GM19240 (cell line): Measurements from ENCODE around the gene CD164L2.

Source experiments
- DNase-seq: peaks from one replicate; pipeline ENCODE4 v3.0.0; 2011; ENCODE audit warnings: low spot score; ENCODE audit not compliant: insufficient read length

The CD164L2 gene

GRCh38 chr1:27349784-27350662 lies 33.1 kb downstream of the CD164L2 start:
- DNase-seq = no peak

GRCh38 chr1:27348861-27349783 lies 34.0 kb downstream of the CD164L2 start:
- no peak for DNase-seq

GRCh38 chr1:27346991-27347624 lies 36.0 kb downstream of the CD164L2 start:
- DNase-seq = no peak

GRCh38 chr1:27346357-27346756 lies 36.8 kb downstream of the CD164L2 start:
- no peak for DNase-seq

- no peak for DNase-seq
Measured at GRCh38 chr1:27345272-27345671, 37.9 kb downstream of the CD164L2 start.

DNA sequence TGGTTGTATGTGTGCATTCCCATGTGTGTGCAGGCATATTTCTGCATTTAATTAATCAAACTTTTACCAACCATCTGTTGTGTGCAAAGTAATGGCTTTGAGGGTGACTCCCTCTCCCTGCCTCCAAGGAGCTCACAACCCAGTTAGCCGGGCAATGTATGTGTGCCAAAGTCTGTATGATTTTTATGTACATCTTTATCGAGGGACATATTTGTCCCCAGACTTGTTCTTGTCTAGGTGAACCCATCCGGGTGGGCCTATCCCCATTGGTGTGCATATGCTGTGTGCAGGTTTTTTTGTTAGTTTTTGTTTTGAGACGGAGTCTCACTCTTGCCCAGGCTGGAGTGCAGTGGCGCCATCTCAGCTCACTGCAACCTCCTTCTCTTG lies 39.5 kb downstream of the CD164L2 start:
- no peak for DNase-seq

- no peak for DNase-seq
Measured at GRCh38 chr1:27342778-27343638, 40.1 kb downstream of the CD164L2 start.

- DNase-seq = no peak
Measured at GRCh38 chr1:27342391-27342777, 40.7 kb downstream of the CD164L2 start.

GRCh38 chr1:27341525-27342252 lies 41.4 kb downstream of the CD164L2 start, which contains the start of gene SYTL1:
Gene SYTL1, plus strand, starts transcription at chr1:27342022. Its CDS starts 3,313 bp downstream, at chr1:27345335.
- peak; percentile 88 for DNase-seq

DNA sequence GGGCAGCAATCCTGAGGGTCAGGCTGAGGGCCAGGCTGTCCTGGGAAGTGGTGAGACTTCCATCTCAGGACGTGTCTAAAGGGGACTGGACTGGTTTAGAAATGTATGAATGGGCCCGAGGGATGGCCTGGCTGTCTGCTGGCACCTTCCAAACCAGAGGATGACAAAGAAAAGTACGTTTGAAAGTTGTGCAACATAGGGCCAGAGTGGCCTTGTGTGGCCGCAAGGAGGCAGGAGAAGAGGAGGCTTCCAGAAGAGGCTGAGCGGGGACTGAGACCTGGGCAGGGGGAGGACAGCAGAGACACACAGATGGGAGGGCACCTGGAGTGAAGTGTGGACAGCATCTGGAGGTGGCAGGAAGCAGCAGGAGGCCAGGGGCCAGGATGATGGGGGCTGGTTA lies 43.9 kb downstream of the CD164L2 start:
- DNase-seq = no peak

DNA sequence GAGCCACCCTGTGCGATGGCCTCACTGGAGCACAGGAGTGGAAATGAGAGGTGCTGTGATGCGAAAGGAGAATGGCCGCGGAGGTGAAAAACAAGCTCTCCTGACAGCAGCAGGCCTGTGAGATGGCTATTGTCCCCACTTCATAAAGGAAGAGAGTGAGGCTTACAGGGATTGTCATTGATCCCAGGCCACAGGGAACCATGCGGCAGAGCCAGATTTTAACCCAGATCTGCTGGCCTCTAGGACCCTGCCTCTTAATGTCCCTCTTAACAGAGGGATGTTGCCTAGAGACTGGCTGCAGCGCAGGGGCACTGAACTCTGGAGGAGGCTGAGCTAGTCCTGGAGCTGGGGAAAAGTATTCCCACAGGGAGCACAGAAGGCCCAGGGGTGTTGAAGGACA lies 44.4 kb downstream of the CD164L2 start:
- no peak for DNase-seq

DNA sequence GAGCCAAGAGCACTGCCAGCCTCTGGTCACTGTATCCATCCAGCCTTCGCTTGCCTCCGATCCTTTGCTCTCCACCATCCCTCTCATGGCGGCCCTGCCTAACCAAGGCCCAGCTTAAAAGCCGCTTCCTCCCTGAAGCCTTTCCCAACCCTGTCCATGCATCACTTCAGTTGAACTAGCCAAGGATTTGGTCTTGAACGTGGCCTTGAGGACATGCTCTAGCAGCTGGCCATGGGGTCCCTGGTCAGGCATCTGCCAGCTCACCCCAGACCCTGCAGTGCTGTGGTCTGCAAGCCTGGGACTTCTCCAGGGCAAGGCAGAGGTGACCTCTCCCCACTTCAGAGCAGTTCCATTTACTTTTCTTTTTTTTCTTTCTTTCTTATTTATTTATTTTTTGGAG lies 46.4 kb downstream of the CD164L2 start:
- no peak for DNase-seq

DNA sequence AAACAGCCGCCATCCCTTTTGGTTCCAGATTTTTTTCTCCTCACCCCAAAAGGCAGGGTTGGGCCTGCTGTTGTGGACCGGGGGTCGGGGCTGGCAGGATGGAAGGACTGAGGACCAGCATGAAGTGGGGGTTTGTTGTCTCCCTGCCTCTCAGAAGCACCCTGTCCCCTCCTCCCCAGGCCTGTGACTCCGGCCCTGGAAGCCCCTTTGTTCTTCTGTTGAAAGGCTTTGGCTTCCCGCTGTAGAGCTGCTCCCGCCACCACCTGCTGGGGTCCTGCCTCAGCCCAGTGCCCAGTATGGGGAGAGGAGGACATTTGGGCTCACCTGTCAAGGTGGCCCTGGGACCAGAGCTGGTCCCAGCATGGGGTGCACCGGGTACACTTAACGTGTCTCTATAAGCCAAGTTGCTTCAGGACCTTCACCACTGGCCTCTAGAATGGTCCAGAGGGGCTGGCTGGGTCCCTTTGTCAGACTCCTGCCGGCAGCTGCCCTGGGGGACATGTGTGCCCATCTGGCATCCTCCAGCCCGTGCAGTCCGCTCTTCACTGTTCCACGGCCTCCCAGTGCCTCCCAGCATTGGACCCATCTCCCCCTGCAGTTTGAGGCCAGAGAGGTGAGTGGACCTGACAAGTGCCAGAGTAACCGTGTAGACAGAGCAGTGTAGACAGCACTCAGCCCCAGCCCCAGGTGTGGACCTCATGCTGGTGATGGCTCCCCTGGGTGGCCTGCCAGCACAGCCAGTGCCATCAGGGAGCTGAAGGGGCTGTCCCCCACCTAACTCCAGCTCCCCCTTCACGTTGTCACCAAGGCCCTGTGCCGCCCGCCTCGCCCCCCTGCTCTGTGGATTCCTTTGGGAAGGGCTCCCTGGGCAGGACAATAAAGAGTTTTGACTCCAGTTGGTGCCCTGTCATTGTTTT lies 47.4 kb downstream of the CD164L2 start:
- DNase-seq = no peak

- DNase-seq = no peak
Measured at GRCh38 chr1:27333717-27334279, 49.3 kb downstream of the CD164L2 start.

DNA sequence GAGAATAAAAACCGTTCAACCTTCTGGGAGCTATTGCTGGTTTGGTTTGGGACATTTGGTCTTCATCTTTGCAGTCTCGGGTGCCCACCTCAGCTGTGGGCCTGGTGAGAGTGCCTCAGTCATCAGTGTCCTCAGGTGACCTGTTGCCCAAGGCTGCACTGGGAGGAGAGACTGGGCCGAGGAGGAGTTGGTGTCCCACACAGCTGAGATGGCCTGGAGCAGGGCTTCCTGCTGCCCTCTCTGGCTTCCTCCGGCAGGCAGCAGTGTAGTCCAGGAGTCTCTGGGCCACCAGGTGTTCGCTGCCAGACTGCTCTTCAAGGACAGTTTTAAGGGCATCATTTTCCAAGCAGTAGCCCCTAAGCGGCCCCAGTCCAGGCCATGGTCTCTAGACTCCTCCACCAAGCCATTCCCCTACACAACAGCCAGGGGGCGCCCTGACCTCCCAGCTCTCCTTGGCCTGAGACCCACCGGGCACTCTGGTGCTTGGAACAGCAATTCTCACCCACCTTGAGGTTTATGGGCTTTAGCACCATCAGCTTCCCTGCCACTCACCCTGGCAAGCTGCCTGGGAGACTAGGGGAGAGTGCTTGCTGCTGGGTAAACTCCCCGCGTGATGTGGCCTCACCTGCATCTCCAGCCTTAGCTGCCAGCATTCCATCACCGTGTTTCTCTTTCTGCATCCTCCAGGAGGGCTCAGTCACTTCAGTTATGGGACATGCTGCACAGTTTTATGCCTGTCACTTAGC lies 50.4 kb downstream of the CD164L2 start:
- no peak for DNase-seq

DNA sequence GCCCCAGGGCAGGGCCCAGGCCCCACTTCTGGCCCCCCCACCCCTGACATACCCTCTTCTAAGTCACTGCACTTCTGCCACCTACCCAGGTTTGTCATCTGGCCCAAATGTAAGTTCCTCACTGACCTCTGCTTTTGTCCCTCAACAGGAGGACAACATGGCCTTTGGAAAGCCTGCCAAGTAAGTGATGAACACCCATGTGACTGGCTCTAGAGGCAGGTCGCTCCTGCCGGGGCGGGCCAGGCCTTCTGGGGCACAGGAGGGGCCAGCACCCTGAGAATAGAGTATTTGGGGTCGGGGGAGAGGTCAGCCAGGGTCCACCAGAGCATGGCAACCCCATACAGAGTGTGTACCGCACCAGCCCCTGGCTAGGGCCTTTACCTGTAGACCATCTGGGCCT lies 51.2 kb downstream of the CD164L2 start:
- no peak for DNase-seq

DNA sequence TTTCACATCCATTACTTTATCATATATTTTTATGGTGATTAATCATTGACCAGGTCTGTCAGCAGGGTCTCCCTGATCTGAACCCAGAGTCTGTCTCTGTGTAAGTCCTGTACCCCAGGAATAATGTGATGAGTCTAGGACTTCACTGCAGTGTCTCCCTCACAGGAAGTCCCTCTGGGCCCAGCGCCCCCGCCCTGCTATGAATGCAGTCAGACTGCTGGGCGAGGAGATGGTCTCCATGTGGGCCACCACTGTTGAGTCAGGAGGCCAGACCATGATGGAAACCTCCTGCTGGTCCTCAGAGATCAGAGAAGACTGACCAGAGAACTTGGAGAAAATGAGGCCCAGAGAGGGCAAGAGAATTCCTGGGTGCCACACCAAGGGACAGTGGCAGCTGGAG lies 51.7 kb downstream of the CD164L2 start:
- DNase-seq = no peak

DNA sequence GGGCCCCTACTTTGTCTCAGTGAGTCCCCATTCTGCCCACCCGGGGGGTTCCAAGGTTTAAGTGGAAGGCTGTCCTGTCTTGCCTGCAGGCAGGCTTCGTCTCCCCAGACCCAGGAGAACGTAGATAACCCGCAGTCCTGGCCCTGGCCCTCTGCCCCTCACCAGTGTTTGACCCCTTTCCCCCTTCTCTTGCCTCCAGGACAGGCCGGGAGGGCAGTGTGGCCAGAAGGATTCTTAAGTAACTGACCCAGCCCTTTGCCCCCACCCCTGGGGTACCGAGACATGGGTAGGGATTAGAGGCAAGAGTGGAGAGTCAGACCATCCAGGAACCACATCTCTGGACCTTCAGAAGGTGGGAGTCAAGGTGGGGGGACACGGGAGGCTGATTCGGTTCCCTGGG lies 52.3 kb downstream of the CD164L2 start:
- no peak for DNase-seq
